SK-N-SH (cell line): ENCODE measurements around the gene STK39. TPM values are rescaled to one million over a fixed set of nuclear protein-coding genes. Genes with fewer than 3 reads are reported as not detected.
"Not testable (repeated sequence)": the region's sequence is repeated elsewhere in the genome, so short reads cannot be mapped to it uniquely, and the experiment has no call there.

Source experiments
- CTCF ChIA-PET: fragments of 300-600, 350-600 bp; formaldehyde crosslinking; extraction: SDS; loops from one replicate; lab custom pipeline; 2021; lab: Yijun Ruan, JAX
- POLR2A ChIA-PET: fragments of 350-600 bp; sonication (Branson Sonifier 250); formaldehyde crosslinking; extraction: SDS; loops from one replicate; lab custom pipeline; 2020; ENCODE audit warnings: antibody characterized with exemption, inconsistent platforms; lab: Yijun Ruan, JAX
- DNase-seq: peaks from one replicate; pipeline ENCODE4 v3.0.0; 2012
- H2AFZ ChIP-seq: fragments of 200-600 bp; sonication (generic); 2 replicates; pipeline ENCODE4 v1.8.1; 2016; ENCODE audit warnings: antibody characterized with exemption, mild to moderate bottlenecking, low read depth
- H3F3A ChIP-seq: fragments of 200-600 bp; sonication (generic); replicated peaks from 2 replicates; pipeline ENCODE3; 2016; ENCODE audit warnings: antibody characterized with exemption, mild to moderate bottlenecking; ENCODE audit not compliant: insufficient read depth
- H3K27ac ChIP-seq, 2 experiments: fragments of 200-500 bp in 1 of 2; fragments of 200-600 bp in 1 of 2; sonication (Bioruptor generic) in 1 of 2; sonication (generic), shearing (Covaris generic) in 1 of 2; 2 replicates each; pipeline versions ENCODE4 v1.5.1 to v1.6.1; 2014 to 2016; ENCODE audit warnings: low read depth in 2 of 2, inconsistent platforms in 1 of 2, low read length in 1 of 2, mild to moderate bottlenecking in 1 of 2, mixed read lengths in 1 of 2
- H3K27me3 ChIP-seq: fragments of 200-600 bp; sonication (generic), shearing (Covaris generic); 2 replicates; pipeline ENCODE4 v1.6.1; 2016; ENCODE audit warnings: mixed run types; ENCODE audit not compliant: insufficient read depth
- H3K36me3 ChIP-seq, 2 experiments: fragments of 200-500 bp in 1 of 2; fragments of 200-600 bp in 1 of 2; sonication (Bioruptor generic) in 1 of 2; sonication (generic) in 1 of 2; replicated peaks in 1 of 2; 2 replicates each; pipeline versions ENCODE3 to v1.5.1; 2014 to 2016; ENCODE audit warnings: low read length in 1 of 2, mild to moderate bottlenecking in 1 of 2; ENCODE audit not compliant: insufficient read depth in 2 of 2, control insufficient read depth in 1 of 2
- H3K4me1 ChIP-seq, 2 experiments: fragments of 200-500 bp in 1 of 2; fragments of 200-600 bp in 1 of 2; sonication (Bioruptor generic) in 1 of 2; sonication (generic), shearing (Covaris generic) in 1 of 2; 2 replicates each; pipeline versions ENCODE4 v1.5.1 to v1.6.1; 2014 to 2016; ENCODE audit warnings: low read depth in 1 of 2, low read length in 1 of 2, mixed run types in 1 of 2; ENCODE audit not compliant: insufficient read depth in 2 of 2, control insufficient read depth in 1 of 2
- H3K4me2 ChIP-seq: fragments of 200-600 bp; sonication (generic), shearing (Covaris generic); 2 replicates; pipeline ENCODE4 v1.6.1; 2017; ENCODE audit warnings: mixed run types
- H3K4me3 ChIP-seq, 2 experiments: fragments of 200-500 bp in 1 of 2; fragments of 200-600 bp in 1 of 2; sonication (Bioruptor generic) in 1 of 2; sonication (generic), shearing (Covaris generic) in 1 of 2; 2 replicates each; pipeline versions ENCODE4 v1.5.1 to v1.8.1; 2014 to 2016; ENCODE audit warnings: low read depth in 2 of 2, inconsistent platforms in 1 of 2, low read length in 1 of 2, mild to moderate bottlenecking in 1 of 2, mixed read lengths in 1 of 2, moderate library complexity in 1 of 2
- H3K79me2 ChIP-seq: fragments of 200-600 bp; sonication (generic); 2 replicates; pipeline ENCODE4 v1.8.1; 2017; ENCODE audit warnings: mild to moderate bottlenecking; ENCODE audit not compliant: insufficient read depth
- H3K9ac ChIP-seq: fragments of 200-600 bp; sonication (generic); 2 replicates; pipeline ENCODE4 v1.6.1; 2017; ENCODE audit warnings: mixed run types
- H3K9me2 ChIP-seq: fragments of 200-600 bp; sonication (generic); 2 replicates; pipeline ENCODE4 v1.6.1; 2017; ENCODE audit warnings: mixed run types
- H3K9me3 ChIP-seq: fragments of 200-600 bp; sonication (generic); 2 replicates; pipeline ENCODE4 v1.6.1; 2017; ENCODE audit warnings: mixed run types, mild to moderate bottlenecking, moderate library complexity
- H4K20me1 ChIP-seq: fragments of 200-600 bp; sonication (generic); 2 replicates; pipeline ENCODE4 v1.6.1; 2017; ENCODE audit warnings: mild to moderate bottlenecking, mixed run types; ENCODE audit not compliant: insufficient read depth
- CHD2 ChIP-seq: fragments of 150-350 bp; IDR thresholded peaks from 2 replicates; pipeline ENCODE4 v1.6.1; 2018; ENCODE audit warnings: low read length; ENCODE audit not compliant: partially characterized antibody
- ELF1 ChIP-seq: IDR thresholded peaks from 2 replicates; pipeline ENCODE4 v1.4.0; 2012
- GABPA ChIP-seq: IDR thresholded peaks from 2 replicates; pipeline ENCODE4 v1.4.0; 2012; ENCODE audit warnings: low read depth, mild to moderate bottlenecking
- MEF2A ChIP-seq: IDR thresholded peaks from 2 replicates; pipeline ENCODE4 v1.4.0; 2012; ENCODE audit warnings: low read depth, borderline replicate concordance
- MXI1 ChIP-seq: IDR thresholded peaks from 2 replicates; pipeline ENCODE4 v1.6.1; 2012; ENCODE audit warnings: mild to moderate bottlenecking, low read depth, low read length, improper control_type of control experiment
- NFIC ChIP-seq: IDR thresholded peaks from 2 replicates; pipeline ENCODE4 v1.4.0; 2012; ENCODE audit warnings: borderline replicate concordance
- RAD21 ChIP-seq: IDR thresholded peaks from 2 replicates; pipeline ENCODE4 v1.6.1; 2012; ENCODE audit warnings: mild to moderate bottlenecking, low read length
- RXRA ChIP-seq: IDR thresholded peaks from 2 replicates; pipeline ENCODE4 v1.4.0; 2012; ENCODE audit warnings: low read depth, mild to moderate bottlenecking, borderline replicate concordance
- SIN3A ChIP-seq: IDR thresholded peaks from 2 replicates; pipeline ENCODE4 v1.6.1; 2012; ENCODE audit warnings: low read depth, mild to moderate bottlenecking, low read length, moderate library complexity, borderline replicate concordance
- TEAD4 ChIP-seq: IDR thresholded peaks from 2 replicates; pipeline ENCODE4 v1.4.0; 2012; ENCODE audit warnings: mild to moderate bottlenecking, borderline replicate concordance; ENCODE audit not compliant: insufficient read depth
- WGBS: methylation state at CpG from one replicate; pipeline ENCODE4 v1.1.6; 2017; ENCODE audit warnings: low lambda C conversion rate; 5-methylcytosine and 5-hydroxymethylcytosine counted together
- polyA plus RNA-seq, 3 experiments: library from polyadenylated mRNA; depleted of rRNA; stranded (reverse); fragments of >200 nt; gene quantifications; 2 replicates each; pipeline ENCODE4 v1.2.3, GENCODE V29; 2012
- TF ChIP-seq, protein P1 (sequence below): fragments of 150-350 bp; IDR thresholded peaks from 2 replicates; pipeline ENCODE4 v1.6.1; 2016; ENCODE audit warnings: mild to moderate bottlenecking, low read depth, low read length
- TF ChIP-seq, protein P2 (sequence below): fragments of 200-600 bp; sonication (generic); IDR thresholded peaks from 2 replicates; pipeline ENCODE4 v1.6.1; 2017; ENCODE audit warnings: antibody characterized with exemption, mild to moderate bottlenecking, moderate library complexity
- TF ChIP-seq, protein P3 (sequence below): IDR thresholded peaks from 2 replicates; pipeline ENCODE4 v1.4.0; 2012; ENCODE audit warnings: low read depth, borderline replicate concordance
- TF ChIP-seq, protein P4 (sequence below): IDR thresholded peaks from 2 replicates; pipeline ENCODE4 v1.6.1; 2012; ENCODE audit warnings: mild to moderate bottlenecking, low read depth, low read length, moderate library complexity
- TF ChIP-seq, protein P5 (sequence below): IDR thresholded peaks from 2 replicates; pipeline ENCODE4 v1.4.0; 2012; ENCODE audit warnings: low read depth

STK39 gene
- polyA plus RNA-seq, 1 of the 3 experiments (the other 2 are of a cell fraction), result 9.6 TPM

DNA sequence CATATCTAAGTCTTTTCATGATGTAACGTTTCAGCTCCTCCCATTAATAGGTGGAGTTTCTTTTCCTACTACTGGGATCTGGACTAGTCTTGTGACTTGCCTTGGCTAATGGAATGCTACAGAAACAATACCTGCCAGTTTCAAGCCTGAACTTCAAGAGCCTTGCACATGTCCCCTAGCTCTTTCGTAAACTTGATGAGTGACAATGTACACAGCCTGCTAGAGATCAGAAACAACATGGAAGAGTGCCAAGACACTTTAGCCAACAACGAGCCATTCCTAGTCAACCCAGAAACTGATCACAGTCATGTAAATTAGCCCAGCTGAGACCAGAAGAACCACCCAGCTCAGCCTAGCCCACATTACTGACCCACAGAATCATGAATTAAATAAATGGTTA, 24.8 kb upstream of the STK39 start (continued):
- TF ChIP-seq MEF2A, result no peak
- TF ChIP-seq, protein P1, sequence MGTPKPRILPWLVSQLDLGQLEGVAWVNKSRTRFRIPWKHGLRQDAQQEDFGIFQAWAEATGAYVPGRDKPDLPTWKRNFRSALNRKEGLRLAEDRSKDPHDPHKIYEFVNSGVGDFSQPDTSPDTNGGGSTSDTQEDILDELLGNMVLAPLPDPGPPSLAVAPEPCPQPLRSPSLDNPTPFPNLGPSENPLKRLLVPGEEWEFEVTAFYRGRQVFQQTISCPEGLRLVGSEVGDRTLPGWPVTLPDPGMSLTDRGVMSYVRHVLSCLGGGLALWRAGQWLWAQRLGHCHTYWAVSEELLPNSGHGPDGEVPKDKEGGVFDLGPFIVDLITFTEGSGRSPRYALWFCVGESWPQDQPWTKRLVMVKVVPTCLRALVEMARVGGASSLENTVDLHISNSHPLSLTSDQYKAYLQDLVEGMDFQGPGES, result no peak
- TF ChIP-seq, protein P2, sequence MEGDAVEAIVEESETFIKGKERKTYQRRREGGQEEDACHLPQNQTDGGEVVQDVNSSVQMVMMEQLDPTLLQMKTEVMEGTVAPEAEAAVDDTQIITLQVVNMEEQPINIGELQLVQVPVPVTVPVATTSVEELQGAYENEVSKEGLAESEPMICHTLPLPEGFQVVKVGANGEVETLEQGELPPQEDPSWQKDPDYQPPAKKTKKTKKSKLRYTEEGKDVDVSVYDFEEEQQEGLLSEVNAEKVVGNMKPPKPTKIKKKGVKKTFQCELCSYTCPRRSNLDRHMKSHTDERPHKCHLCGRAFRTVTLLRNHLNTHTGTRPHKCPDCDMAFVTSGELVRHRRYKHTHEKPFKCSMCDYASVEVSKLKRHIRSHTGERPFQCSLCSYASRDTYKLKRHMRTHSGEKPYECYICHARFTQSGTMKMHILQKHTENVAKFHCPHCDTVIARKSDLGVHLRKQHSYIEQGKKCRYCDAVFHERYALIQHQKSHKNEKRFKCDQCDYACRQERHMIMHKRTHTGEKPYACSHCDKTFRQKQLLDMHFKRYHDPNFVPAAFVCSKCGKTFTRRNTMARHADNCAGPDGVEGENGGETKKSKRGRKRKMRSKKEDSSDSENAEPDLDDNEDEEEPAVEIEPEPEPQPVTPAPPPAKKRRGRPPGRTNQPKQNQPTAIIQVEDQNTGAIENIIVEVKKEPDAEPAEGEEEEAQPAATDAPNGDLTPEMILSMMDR, result no peak

DNA sequence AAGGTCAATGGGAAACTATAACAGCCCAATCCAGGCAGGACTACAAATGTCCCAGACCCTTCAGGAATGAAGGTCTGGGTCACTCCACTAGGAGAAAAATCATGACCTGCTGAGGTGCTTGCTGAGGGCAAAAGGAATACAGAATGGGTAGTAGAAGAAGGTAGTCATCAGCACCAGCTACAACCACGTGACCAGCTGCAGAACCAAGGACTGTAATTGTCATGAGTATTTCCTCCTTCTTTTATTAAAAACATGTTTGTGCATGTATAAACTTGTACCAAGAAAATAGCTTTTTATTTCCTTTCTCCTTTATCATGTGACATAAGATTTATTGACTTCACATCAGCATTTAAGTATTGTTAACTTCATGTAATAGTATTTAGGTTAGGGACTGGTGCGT, 15.5 kb upstream of the STK39 start:
- H3K4me1 ChIP-seq, CTCF ChIA-PET, H2AFZ ChIP-seq, H3K9ac ChIP-seq, H3K36me3 ChIP-seq, POLR2A ChIA-PET, H3K79me2 ChIP-seq, H3K27me3 ChIP-seq, DNase-seq, H3K4me3 ChIP-seq, H3K9me2 ChIP-seq, H3F3A ChIP-seq, H3K9me3 ChIP-seq, H3K27ac ChIP-seq, H4K20me1 ChIP-seq, H3K4me2 ChIP-seq: not testable (repeated sequence)
- 81% methylated on average over 2 of the region's 2 CpGs for WGBS

DNA sequence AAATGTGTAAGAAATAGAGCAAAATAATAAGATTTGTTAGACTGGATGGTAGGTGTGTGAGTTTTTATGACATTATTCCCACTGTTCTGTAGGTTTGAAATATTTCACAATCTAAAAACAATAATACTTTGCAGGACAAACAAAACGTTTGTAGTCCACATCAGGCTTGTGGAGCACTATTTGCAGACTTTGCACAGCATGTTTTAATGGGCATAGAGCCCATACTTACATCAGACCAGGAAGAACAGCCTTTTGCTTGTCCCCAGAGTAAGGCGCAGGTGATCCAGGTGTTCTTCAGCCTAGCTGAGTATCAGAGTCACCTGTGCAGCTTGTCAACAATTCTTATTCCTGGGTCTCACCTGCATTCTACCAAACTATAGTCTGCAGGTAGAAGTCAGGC, 9.1 kb upstream of the STK39 start:
- 64% methylated on average over 2 of the region's 2 CpGs for WGBS
- no peak overlapping the region for H3K4me2 ChIP-seq
- no peaks in the 10 kb centered on the region for H4K20me1 ChIP-seq
- H3K9ac ChIP-seq, result no peak overlapping the region
- no peaks in the 10 kb centered on the region for H3K9me2 ChIP-seq
- no peak overlapping the region for H3K27ac ChIP-seq
- no peak for DNase-seq
- H3K9me3 ChIP-seq, result no peaks in the 10 kb centered on the region
- peaks cover 7% of the 10 kb centered on the region for H3F3A ChIP-seq
- no peak overlapping the region for H2AFZ ChIP-seq
- peaks cover 0 to 14% of the 10 kb centered on the region in 2 experiments; a peak in 2 of 4 replicates for H3K4me1 ChIP-seq
- no peaks in the 10 kb centered on the region for H3K79me2 ChIP-seq
- no peak overlapping the region for H3K4me3 ChIP-seq
- H3K36me3 ChIP-seq, result no peaks in the 10 kb centered on the region
- POLR2A ChIA-PET, result no interaction called here
- CTCF ChIA-PET, result interaction anchor here (1.0 kb wide), 1 partner anchor 18 kb away, joined by 3 read pairs; no protein-coding TSS in a partner anchor
- no peaks in the 10 kb centered on the region for H3K27me3 ChIP-seq
- TF ChIP-seq, protein P3, sequence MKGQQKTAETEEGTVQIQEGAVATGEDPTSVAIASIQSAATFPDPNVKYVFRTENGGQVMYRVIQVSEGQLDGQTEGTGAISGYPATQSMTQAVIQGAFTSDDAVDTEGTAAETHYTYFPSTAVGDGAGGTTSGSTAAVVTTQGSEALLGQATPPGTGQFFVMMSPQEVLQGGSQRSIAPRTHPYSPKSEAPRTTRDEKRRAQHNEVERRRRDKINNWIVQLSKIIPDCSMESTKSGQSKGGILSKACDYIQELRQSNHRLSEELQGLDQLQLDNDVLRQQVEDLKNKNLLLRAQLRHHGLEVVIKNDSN, result no peak
- TF ChIP-seq GABPA (no peak), TEAD4 (no peak), NFIC (no peak), RXRA (no peak), RAD21 (no peak), ELF1 (no peak), MXI1 (no peak), SIN3A (no peak), CHD2 (no peak)
- TF ChIP-seq, protein P2, result no peak
- TF ChIP-seq, protein P4, sequence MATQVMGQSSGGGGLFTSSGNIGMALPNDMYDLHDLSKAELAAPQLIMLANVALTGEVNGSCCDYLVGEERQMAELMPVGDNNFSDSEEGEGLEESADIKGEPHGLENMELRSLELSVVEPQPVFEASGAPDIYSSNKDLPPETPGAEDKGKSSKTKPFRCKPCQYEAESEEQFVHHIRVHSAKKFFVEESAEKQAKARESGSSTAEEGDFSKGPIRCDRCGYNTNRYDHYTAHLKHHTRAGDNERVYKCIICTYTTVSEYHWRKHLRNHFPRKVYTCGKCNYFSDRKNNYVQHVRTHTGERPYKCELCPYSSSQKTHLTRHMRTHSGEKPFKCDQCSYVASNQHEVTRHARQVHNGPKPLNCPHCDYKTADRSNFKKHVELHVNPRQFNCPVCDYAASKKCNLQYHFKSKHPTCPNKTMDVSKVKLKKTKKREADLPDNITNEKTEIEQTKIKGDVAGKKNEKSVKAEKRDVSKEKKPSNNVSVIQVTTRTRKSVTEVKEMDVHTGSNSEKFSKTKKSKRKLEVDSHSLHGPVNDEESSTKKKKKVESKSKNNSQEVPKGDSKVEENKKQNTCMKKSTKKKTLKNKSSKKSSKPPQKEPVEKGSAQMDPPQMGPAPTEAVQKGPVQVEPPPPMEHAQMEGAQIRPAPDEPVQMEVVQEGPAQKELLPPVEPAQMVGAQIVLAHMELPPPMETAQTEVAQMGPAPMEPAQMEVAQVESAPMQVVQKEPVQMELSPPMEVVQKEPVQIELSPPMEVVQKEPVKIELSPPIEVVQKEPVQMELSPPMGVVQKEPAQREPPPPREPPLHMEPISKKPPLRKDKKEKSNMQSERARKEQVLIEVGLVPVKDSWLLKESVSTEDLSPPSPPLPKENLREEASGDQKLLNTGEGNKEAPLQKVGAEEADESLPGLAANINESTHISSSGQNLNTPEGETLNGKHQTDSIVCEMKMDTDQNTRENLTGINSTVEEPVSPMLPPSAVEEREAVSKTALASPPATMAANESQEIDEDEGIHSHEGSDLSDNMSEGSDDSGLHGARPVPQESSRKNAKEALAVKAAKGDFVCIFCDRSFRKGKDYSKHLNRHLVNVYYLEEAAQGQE, result no peak
- TF ChIP-seq, protein P5, sequence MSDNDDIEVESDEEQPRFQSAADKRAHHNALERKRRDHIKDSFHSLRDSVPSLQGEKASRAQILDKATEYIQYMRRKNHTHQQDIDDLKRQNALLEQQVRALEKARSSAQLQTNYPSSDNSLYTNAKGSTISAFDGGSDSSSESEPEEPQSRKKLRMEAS, result no peak
